ENCODE measurements around the gene MARCHF11. TPM values are rescaled to one million over a fixed set of nuclear protein-coding genes. Genes with fewer than 3 reads are reported as not detected.

MARCHF11 gene
- total RNA-seq, 1 experiment from 2014 or later, result not detected

DNA sequence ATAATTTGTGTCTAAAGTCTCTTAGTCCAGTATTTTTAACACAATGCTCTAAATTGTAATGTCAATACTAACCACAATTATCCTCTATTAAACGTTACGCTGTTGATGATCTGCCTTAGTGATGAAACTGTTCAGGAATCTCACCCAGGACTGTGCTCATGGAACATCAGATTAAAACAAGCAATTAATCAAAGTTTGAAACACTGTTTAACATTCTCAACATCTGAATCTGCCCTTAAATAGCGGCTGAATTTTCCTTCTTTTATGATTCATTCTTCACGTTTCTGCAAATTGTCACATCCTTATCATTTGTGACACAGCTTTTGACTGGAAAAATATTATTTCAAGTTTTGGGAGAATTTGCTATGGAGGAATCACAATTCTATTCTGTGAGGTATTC lies 113.8 kb downstream of the MARCHF11 start:
- no peak overlapping the region for H3K27ac ChIP-seq (ENCODE audit: low read depth, low read length)
- no peak for ATAC-seq
- H3K27me3 ChIP-seq (ENCODE audit: insufficient read depth, low read length), result no peaks in the 10 kb centered on the region
- no peak overlapping the region for H3K4me2 ChIP-seq (ENCODE audit: low read length)
- ChIA-PET CTCF (no interaction called here), RAD21 (ENCODE audit: low non-redundant PET in 1 of 2, low total read pairs in 2 of 2, uncharacterized antibody in 2 of 2, unreplicated experiment in 2 of 2) (no interaction called here), POLR2A (no interaction called here)
- no peak for TF ChIP-seq TCF7L2 (IDR thresholded peaks at IDR 0.05; ENCODE audit: borderline replicate concordance, extremely low read depth, insufficient read depth, insufficient read length)
- TF ChIP-seq SIN3A (IDR thresholded peaks at IDR 0.05; ENCODE audit: low read depth), result no peak
- TF ChIP-seq ZNF274 (IDR thresholded peaks at IDR 0.05; ENCODE audit: low read depth, low read length), result no peak
- no peak for TF ChIP-seq RAD21 (IDR thresholded peaks at IDR 0.05; ENCODE audit: low read depth)
- TF ChIP-seq, protein P1, sequence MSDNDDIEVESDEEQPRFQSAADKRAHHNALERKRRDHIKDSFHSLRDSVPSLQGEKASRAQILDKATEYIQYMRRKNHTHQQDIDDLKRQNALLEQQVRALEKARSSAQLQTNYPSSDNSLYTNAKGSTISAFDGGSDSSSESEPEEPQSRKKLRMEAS (IDR thresholded peaks at IDR 0.05), result no peak
- TF ChIP-seq ELF1 (IDR thresholded peaks at IDR 0.05; ENCODE audit: borderline replicate concordance, low read depth), result no peak
- TF ChIP-seq, protein P2, sequence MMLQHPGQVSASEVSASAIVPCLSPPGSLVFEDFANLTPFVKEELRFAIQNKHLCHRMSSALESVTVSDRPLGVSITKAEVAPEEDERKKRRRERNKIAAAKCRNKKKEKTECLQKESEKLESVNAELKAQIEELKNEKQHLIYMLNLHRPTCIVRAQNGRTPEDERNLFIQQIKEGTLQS (IDR thresholded peaks at IDR 0.05), result no peak
- no peak for TF ChIP-seq ZFX (IDR thresholded peaks at IDR 0.05)
- no peaks in the 10 kb centered on the region for H3K79me2 ChIP-seq (ENCODE audit: insufficient read depth, low read length)
- H3K9ac ChIP-seq (ENCODE audit: low read length), result no peak overlapping the region
- no peak overlapping the region for H2AFZ ChIP-seq (ENCODE audit: low read depth, low read length, poor library complexity, severe bottlenecking)
- H3K9me2 ChIP-seq (ENCODE audit: insufficient read depth), result no peaks in the 10 kb centered on the region
- H3K36me3 ChIP-seq (ENCODE audit: control insufficient read depth in 1 of 2, insufficient read depth in 2 of 2, low read length in 2 of 2), result no peaks in the 10 kb centered on the region
- no TSS peak for BruUV-seq (replicated peaks)
- no peaks in the 10 kb centered on the region for H4K20me1 ChIP-seq (ENCODE audit: insufficient read depth)
- no peak overlapping the region for H3K4me3 ChIP-seq (replicated peaks in 1 of 2; ENCODE audit: low read depth in 1 of 2, low read length in 2 of 2)
- intact Hi-C loops (cut with micrococcal nuclease), result no loop called here
- no peaks in the 10 kb centered on the region for H3K4me1 ChIP-seq (ENCODE audit: control insufficient read depth in 1 of 2, insufficient read depth in 2 of 2, low read length in 2 of 2)
- DNase-seq (ENCODE audit: low read depth, low spot score), result no peak
- H3K9me3 ChIP-seq (ENCODE audit: control insufficient read depth in 1 of 2, insufficient read depth in 1 of 2, low read depth in 1 of 2, low read length in 2 of 2), result peaks cover 3 to 23% of the 10 kb centered on the region in 2 experiments; a peak in 2 of 4 replicates

DNA sequence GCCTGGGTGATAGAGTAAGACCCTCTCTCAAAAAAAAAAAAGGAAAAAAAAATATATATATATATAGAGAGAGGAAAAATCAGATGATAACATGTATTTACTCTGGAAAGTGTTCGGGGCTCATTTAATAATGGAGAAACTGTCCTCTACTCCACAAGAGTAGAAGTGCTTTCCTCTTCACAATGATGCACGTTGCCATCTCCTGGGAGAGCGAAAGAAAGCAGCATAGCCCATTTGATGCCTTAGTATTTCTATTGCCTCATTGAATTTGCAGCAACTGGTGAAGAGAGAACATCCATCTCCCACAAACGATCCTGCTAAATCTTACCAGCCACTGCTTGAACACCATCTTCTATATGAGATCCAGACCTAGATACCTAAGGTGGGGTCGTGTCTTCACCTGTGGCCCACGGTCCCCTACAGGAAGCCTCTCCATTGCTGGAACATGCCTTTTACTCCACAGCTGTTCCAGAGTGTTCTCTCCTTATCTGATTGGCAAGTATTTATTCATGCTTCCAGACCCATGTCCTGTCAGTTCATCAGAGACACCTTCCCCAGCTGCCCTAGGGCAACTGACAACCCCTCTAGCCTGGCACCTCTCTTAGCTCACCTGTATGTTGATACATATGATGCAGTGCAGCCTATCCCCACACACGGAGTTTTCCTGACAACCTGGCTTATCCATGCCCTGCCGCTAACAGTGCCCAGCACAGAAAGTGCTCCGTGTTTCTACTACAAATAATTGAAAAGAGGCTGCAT lies 115.3 kb downstream of the MARCHF11 start:
- no TSS peak for BruUV-seq (replicated peaks)
- Histone ChIP-seq H3K79me2 (ENCODE audit: insufficient read depth, low read length) (no peaks in the 10 kb centered on the region), H4K20me1 (ENCODE audit: insufficient read depth) (no peaks in the 10 kb centered on the region), H3K9me3 (ENCODE audit: control insufficient read depth in 1 of 2, insufficient read depth in 1 of 2, low read depth in 1 of 2, low read length in 2 of 2) (peaks cover 3 to 31% of the 10 kb centered on the region in 2 experiments; a peak in 2 of 4 replicates), H3K9ac (ENCODE audit: low read length) (no peak overlapping the region), H3K36me3 (ENCODE audit: control insufficient read depth in 1 of 2, insufficient read depth in 2 of 2, low read length in 2 of 2) (no peaks in the 10 kb centered on the region), H3K4me2 (ENCODE audit: low read length) (no peak overlapping the region), H3K9me2 (ENCODE audit: insufficient read depth) (no peaks in the 10 kb centered on the region), H3K27me3 (ENCODE audit: insufficient read depth, low read length) (no peaks in the 10 kb centered on the region), H3K4me1 (ENCODE audit: control insufficient read depth in 1 of 2, insufficient read depth in 2 of 2, low read length in 2 of 2) (no peaks in the 10 kb centered on the region), H3K27ac (ENCODE audit: low read depth, low read length) (no peak overlapping the region), H2AFZ (ENCODE audit: low read depth, low read length, poor library complexity, severe bottlenecking) (no peak overlapping the region), H3K4me3 (replicated peaks in 1 of 2; ENCODE audit: low read depth in 1 of 2, low read length in 2 of 2) (no peak overlapping the region)
- intact Hi-C loops (cut with micrococcal nuclease), result no loop called here
- RAD21 ChIA-PET (ENCODE audit: low non-redundant PET in 1 of 2, low total read pairs in 2 of 2, uncharacterized antibody in 2 of 2, unreplicated experiment in 2 of 2), result no interaction called here
- CTCF ChIA-PET, result no interaction called here
- POLR2A ChIA-PET, result no interaction called here
- DNase-seq (ENCODE audit: low read depth, low spot score), result no peak
- no peak for ATAC-seq
- TF ChIP-seq, protein P3, sequence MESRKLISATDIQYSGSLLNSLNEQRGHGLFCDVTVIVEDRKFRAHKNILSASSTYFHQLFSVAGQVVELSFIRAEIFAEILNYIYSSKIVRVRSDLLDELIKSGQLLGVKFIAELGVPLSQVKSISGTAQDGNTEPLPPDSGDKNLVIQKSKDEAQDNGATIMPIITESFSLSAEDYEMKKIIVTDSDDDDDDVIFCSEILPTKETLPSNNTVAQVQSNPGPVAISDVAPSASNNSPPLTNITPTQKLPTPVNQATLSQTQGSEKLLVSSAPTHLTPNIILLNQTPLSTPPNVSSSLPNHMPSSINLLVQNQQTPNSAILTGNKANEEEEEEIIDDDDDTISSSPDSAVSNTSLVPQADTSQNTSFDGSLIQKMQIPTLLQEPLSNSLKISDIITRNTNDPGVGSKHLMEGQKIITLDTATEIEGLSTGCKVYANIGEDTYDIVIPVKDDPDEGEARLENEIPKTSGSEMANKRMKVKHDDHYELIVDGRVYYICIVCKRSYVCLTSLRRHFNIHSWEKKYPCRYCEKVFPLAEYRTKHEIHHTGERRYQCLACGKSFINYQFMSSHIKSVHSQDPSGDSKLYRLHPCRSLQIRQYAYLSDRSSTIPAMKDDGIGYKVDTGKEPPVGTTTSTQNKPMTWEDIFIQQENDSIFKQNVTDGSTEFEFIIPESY (IDR thresholded peaks at IDR 0.05; ENCODE audit: extremely low read depth, insufficient replicate concordance, low read length), result no peak
- TF ChIP-seq CEBPB (IDR thresholded peaks at IDR 0.05; ENCODE audit: low read depth) (no peak), ZNF274 (IDR thresholded peaks at IDR 0.05; ENCODE audit: low read depth, low read length) (no peak), SP1 (IDR thresholded peaks at IDR 0.05; ENCODE audit: low read depth) (no peak), SRF (IDR thresholded peaks at IDR 0.05; ENCODE audit: low read depth) (no peak), POLR2AphosphoS5 (IDR thresholded peaks at IDR 0.05; ENCODE audit: low read depth, low read length) (no peak)
- TF ChIP-seq, protein P2 (IDR thresholded peaks at IDR 0.05), result no peak
- TF ChIP-seq, protein P4, sequence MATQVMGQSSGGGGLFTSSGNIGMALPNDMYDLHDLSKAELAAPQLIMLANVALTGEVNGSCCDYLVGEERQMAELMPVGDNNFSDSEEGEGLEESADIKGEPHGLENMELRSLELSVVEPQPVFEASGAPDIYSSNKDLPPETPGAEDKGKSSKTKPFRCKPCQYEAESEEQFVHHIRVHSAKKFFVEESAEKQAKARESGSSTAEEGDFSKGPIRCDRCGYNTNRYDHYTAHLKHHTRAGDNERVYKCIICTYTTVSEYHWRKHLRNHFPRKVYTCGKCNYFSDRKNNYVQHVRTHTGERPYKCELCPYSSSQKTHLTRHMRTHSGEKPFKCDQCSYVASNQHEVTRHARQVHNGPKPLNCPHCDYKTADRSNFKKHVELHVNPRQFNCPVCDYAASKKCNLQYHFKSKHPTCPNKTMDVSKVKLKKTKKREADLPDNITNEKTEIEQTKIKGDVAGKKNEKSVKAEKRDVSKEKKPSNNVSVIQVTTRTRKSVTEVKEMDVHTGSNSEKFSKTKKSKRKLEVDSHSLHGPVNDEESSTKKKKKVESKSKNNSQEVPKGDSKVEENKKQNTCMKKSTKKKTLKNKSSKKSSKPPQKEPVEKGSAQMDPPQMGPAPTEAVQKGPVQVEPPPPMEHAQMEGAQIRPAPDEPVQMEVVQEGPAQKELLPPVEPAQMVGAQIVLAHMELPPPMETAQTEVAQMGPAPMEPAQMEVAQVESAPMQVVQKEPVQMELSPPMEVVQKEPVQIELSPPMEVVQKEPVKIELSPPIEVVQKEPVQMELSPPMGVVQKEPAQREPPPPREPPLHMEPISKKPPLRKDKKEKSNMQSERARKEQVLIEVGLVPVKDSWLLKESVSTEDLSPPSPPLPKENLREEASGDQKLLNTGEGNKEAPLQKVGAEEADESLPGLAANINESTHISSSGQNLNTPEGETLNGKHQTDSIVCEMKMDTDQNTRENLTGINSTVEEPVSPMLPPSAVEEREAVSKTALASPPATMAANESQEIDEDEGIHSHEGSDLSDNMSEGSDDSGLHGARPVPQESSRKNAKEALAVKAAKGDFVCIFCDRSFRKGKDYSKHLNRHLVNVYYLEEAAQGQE (IDR thresholded peaks at IDR 0.05; ENCODE audit: low read depth), result no peak

Data from HCT116 (cell line).